Small intestine (tissue), 7 donors: ENCODE data around the gene LAMP1. TPM values are rescaled to one million over a fixed set of nuclear protein-coding genes. Genes with fewer than 3 reads are reported as not detected.

Experiments
- DNase-seq, 2 donors: peaks; one replicate each; pipeline versions ENCODE4 v3.0.0 to v3.0.0-alpha.2; 2013
- FAIRE-seq: peaks from 2 replicates; lab custom pipeline; 2012; peaks lifted over from hg19 to GRCh38; lab: Jason Lieb, UNC
- H3K27ac ChIP-seq, 3 donors: one replicate each; pipeline ENCODE4 v1.5.1; 2013; ENCODE audit warnings: low read length in 2 of 3, mild to moderate bottlenecking in 2 of 3, control low read depth in 1 of 3, inconsistent platforms in 1 of 3, low read depth in 1 of 3, moderate library complexity in 1 of 3
- H3K27me3 ChIP-seq, 3 donors: one replicate each; pipeline ENCODE4 v1.6.1; 2013; ENCODE audit warnings: low read length in 3 of 3, inconsistent platforms in 1 of 3; ENCODE audit not compliant: control insufficient read depth in 3 of 3, insufficient read depth in 3 of 3
- H3K36me3 ChIP-seq, 3 donors: one replicate each; pipeline ENCODE4 v1.6.1; 2013; ENCODE audit warnings: low read length in 3 of 3, inconsistent platforms in 1 of 3, low read depth in 1 of 3, mild to moderate bottlenecking in 1 of 3, moderate library complexity in 1 of 3; ENCODE audit not compliant: control insufficient read depth in 3 of 3, insufficient read depth in 2 of 3
- H3K4me1 ChIP-seq, 3 donors: one replicate each; pipeline ENCODE4 v1.6.1; 2013; ENCODE audit warnings: low read length in 2 of 3, inconsistent platforms in 1 of 3, low read depth in 1 of 3, mild to moderate bottlenecking in 1 of 3, moderate library complexity in 1 of 3; ENCODE audit not compliant: control insufficient read depth in 3 of 3, insufficient read depth in 2 of 3
- H3K4me3 ChIP-seq, 3 donors: one replicate each; pipeline ENCODE4 v1.5.1; 2013; ENCODE audit warnings: low read length in 3 of 3, control low read depth in 1 of 3, inconsistent platforms in 1 of 3, low read depth in 1 of 3, mild to moderate bottlenecking in 1 of 3, moderate library complexity in 1 of 3
- H3K9me3 ChIP-seq, 2 donors: one replicate each; pipeline ENCODE4 v1.6.1; 2013; ENCODE audit warnings: low read depth in 1 of 2, low read length in 1 of 2; ENCODE audit not compliant: control insufficient read depth in 2 of 2, insufficient read depth in 1 of 2
- WGBS, 3 donors: extraction: QIAGEN DNeasy Blood & Tissue Kit; methylation state at CpG; one replicate each; pipeline ENCODE4 v1.1.7; 2013; 5-methylcytosine and 5-hydroxymethylcytosine counted together
- polyA plus RNA-seq, 4 donors: library from polyadenylated mRNA; stranded (reverse) in 3 of 4; unstranded in 1 of 4; fragments of 200-250 nt in 3 of 4; fragments of 120-200 nt in 1 of 4; gene quantifications; one replicate each; pipeline versions ENCODE4 v1.2.1 to v1.2.3, GENCODE V29; 2013
- donor health status: healthy with polysubstance abuse.
- donor health status: control.
- donor health status: control.
- donor health status: Bipolar disorder and iron deficiency.
- donor health status: healthy.

Gene LAMP1
- polyA plus RNA-seq, 4 donors, result 34.0 to 251 (median 79.5) TPM

DNA sequence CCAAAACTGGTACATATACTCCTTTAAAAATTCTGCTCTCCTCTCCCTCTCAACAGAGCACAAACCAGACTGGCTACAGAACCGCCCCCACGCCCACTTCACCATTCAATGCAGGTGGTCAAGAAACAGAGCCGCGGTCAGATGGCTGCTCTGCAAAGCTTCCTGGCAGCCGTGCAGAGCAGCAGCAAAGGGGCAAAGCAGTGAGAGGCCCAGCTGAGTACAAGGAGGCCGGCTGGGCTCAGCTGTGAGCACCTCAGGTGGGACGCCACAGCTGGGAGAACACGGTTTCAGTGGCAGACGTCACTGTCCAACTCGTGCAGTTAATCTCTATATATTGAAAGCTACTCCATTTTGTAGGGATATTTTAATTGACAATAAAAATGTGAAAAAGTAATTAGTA lies 58.6 kb downstream of the LAMP1 start:
- no peaks in the 10 kb centered on the region for H3K27me3 ChIP-seq
- peaks cover 0 to 25% (median 0%) of the 10 kb centered on the region in 3 donors for H3K4me1 ChIP-seq
- no peak for FAIRE-seq
- DNase-seq, result no peak
- no peaks in the 10 kb centered on the region for H3K9me3 ChIP-seq
- H3K36me3 ChIP-seq, result peaks cover 5 to 55% (median 7%) of the 10 kb centered on the region in 3 donors
- WGBS, 3 donors, result 84 to 92% (median 87%) methylated on average over 10 of the region's 10 CpGs
- H3K27ac ChIP-seq, result peak overlapping the region in 1 of 3 donors; percentile 2
- no peak overlapping the region for H3K4me3 ChIP-seq

DNA sequence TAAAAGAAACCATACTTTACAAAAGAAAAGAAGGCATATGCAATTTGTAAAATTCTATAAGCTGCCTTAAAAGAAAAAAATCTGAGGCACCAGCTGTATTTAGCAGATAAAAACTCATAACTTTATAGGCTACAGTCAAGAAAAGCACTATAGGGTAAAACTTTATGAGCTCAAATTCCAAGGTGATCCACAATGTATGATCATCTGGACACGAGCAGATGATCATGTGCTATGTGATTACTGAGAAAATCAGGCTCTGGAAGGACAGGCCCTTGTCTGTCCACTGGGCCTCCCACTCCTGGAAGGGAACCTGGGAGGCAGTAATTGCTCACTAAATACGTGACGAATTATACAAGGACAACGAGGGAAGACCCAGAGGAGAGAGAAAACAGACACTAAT lies 59.6 kb downstream of the LAMP1 start:
- Histone ChIP-seq H3K27ac (peak overlapping the region in 1 of 3 donors; percentile 76), H3K9me3 (no peaks in the 10 kb centered on the region), H3K36me3 (peaks cover 7 to 51% (median 7%) of the 10 kb centered on the region in 3 donors), H3K4me3 (no peak overlapping the region), H3K4me1 (peaks cover 0 to 29% (median 0%) of the 10 kb centered on the region in 3 donors), H3K27me3 (no peaks in the 10 kb centered on the region)
- FAIRE-seq, result no peak
- peak in 1 of 2 donors; percentile 78 for DNase-seq
- WGBS, 3 donors, result 33 to 55% (median 40%) methylated on average over 4 of the region's 4 CpGs

DNA sequence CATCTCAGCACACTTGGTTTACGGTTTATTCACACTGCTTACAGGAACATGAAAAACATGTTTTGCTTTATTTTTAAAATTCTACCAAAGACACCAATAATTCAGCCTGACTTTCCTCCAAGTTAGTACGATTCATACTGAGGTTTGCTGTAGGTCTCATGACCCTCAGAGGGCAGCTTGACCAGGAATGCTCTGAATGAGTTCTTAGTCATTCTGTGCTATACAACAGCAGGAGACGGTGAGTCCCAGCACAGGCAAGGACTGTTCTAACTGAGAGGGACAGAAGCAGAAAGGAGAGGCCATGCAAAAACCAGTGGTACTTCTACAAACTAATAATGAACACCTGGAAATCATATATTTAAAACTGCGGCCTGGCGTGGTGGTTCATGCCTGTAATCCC lies 60.5 kb downstream of the LAMP1 start:
- WGBS, 3 donors, result 91 to 94% (median 92%) methylated on average over 5 of the region's 5 CpGs
- H3K27ac ChIP-seq, result peak overlapping the region in 1 of 3 donors; percentile 22

DNA sequence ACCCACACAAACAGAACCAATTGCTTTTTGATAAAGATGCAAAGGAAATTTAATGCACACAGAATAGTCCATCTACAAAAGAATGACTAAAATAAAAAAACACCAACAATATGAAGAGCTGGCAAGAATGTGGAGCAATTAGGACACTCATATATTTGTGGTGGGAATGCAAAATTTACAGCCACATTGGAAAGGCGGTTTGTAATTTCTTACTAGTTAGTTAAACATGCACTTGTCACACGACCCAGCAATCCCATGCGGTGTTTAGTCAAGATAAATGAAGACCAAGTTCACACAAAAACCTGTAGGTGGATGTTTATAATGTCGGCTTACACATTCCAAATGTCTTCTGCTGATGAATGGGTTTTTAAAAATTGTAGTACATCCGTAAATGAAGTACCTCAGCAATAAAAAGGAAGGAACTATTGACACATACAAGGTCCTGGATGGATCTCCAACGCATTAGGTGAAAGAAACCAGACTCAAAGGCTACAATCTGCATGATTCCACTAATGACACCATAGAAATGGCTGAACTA lies 61.7 kb downstream of the LAMP1 start:
- DNase-seq, result peak in 1 of 2 donors; percentile 57
- no peak for FAIRE-seq
- Histone ChIP-seq H3K4me1 (peaks cover 0 to 30% (median 0%) of the 10 kb centered on the region in 3 donors), H3K9me3 (no peaks in the 10 kb centered on the region), H3K27ac (peak overlapping the region in 1 of 3 donors; percentile 57), H3K36me3 (peaks cover 7 to 37% (median 7%) of the 10 kb centered on the region in 3 donors), H3K4me3 (no peak overlapping the region), H3K27me3 (peaks cover 0 to 3% (median 0%) of the 10 kb centered on the region in 3 donors)
- WGBS, 3 donors, result 66 to 73% (median 66%) methylated on average over 6 of the region's 6 CpGs

More for the DNA sequence above, 60.5 kb downstream of the LAMP1 start:
- H3K9me3 ChIP-seq, result no peaks in the 10 kb centered on the region
- peaks cover 0 to 2% (median 0%) of the 10 kb centered on the region in 3 donors for H3K27me3 ChIP-seq
- H3K4me1 ChIP-seq, result peaks cover 0 to 30% (median 0%) of the 10 kb centered on the region in 3 donors
- H3K4me3 ChIP-seq, result no peak overlapping the region
- DNase-seq, result no peak
- FAIRE-seq, result no peak
- peaks cover 7 to 46% (median 7%) of the 10 kb centered on the region in 3 donors for H3K36me3 ChIP-seq

DNA sequence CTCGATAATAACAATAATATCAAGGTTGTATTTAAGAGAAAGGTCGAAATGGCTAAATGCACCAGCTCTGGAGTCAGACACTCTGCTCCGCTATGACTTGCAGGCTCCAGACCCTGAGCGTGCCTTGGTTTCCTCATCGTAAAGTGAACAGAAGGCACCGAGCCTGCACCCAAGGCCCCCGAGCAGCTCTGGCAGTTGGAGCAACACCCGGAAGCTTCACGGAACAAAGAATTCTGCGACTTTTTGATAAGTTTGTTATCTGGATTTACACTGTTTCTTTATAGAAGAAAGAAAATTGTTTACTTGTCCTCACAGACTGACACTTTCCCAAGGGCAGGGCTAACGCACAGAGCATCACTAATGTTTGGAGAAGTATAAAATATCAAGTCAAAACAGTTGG lies 62.5 kb downstream of the LAMP1 start:
- Histone ChIP-seq H3K27me3 (peaks cover 0 to 3% (median 0%) of the 10 kb centered on the region in 3 donors), H3K36me3 (peaks cover 4 to 31% (median 7%) of the 10 kb centered on the region in 3 donors), H3K4me1 (peaks cover 0 to 30% (median 0%) of the 10 kb centered on the region in 3 donors), H3K27ac (no peak overlapping the region), H3K9me3 (no peaks in the 10 kb centered on the region), H3K4me3 (no peak overlapping the region)
- DNase-seq, result no peak
- no peak for FAIRE-seq
- 83 to 88% (median 86%) methylated on average over 11 of the region's 11 CpGs for WGBS, 3 donors

DNA sequence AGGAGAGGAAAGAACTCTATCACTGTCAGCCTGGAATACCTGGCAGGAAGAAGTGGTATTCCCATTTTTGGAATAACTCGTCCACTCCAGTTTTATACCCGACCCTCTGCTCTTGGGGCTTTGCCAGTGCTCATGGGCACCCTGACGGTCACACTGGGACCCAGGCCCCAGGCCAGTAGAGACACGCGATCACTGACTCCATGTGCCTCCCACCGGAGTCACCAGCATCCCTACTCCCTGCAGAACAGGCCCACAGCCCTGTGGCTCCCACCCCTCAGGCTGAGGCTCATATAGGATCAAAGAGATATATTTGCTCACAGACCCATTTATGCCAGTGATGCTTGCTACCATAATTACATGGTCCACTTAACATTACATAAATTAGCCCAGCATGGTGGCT lies 63.4 kb downstream of the LAMP1 start:
- peaks cover 0 to 25% (median 0%) of the 10 kb centered on the region in 3 donors for H3K4me1 ChIP-seq
- 87 to 94% (median 92%) methylated on average over 6 of the region's 6 CpGs for WGBS, 3 donors
- H3K27me3 ChIP-seq, result peaks cover 0 to 3% (median 0%) of the 10 kb centered on the region in 3 donors
- DNase-seq (no peak), FAIRE-seq (no peak)
- peaks cover 2 to 22% (median 4%) of the 10 kb centered on the region in 3 donors for H3K36me3 ChIP-seq
- H3K9me3 ChIP-seq, result peaks cover 0 to 4% of the 10 kb centered on the region in 2 donors
- H3K27ac ChIP-seq, result no peak overlapping the region
- H3K4me3 ChIP-seq, result no peak overlapping the region

DNA sequence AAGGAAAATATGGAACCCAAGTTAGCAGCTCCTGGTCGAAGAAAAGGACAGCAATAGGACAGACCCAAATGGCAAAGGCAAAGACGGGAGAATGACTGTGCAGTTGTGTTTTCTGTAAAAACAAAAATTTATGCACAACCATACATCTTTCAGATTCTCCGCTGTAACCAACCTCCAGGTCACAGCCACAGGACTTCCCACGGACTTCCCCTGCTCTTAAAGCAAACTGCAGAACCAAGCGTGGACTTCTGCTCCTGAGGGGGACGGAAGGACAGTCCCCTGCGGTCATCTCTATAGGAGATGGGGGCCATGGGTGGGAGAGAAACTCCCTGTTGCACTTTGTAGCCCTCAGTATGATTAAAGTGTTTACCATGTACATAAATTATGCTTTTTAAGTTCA lies 64.4 kb downstream of the LAMP1 start:
- H3K36me3 ChIP-seq, result peaks cover 0 to 18% (median 4%) of the 10 kb centered on the region in 3 donors
- H3K27ac ChIP-seq, result no peak overlapping the region
- DNase-seq (no peak), FAIRE-seq (no peak)
- peaks cover 0 to 3% (median 0%) of the 10 kb centered on the region in 3 donors for H3K27me3 ChIP-seq
- H3K4me1 ChIP-seq, result peaks cover 0 to 25% (median 0%) of the 10 kb centered on the region in 3 donors
- 60 to 76% (median 63%) methylated on average over 7 of the region's 7 CpGs for WGBS, 3 donors
- H3K9me3 ChIP-seq, result peaks cover 0 to 4% of the 10 kb centered on the region in 2 donors
- H3K4me3 ChIP-seq, result no peak overlapping the region

DNA sequence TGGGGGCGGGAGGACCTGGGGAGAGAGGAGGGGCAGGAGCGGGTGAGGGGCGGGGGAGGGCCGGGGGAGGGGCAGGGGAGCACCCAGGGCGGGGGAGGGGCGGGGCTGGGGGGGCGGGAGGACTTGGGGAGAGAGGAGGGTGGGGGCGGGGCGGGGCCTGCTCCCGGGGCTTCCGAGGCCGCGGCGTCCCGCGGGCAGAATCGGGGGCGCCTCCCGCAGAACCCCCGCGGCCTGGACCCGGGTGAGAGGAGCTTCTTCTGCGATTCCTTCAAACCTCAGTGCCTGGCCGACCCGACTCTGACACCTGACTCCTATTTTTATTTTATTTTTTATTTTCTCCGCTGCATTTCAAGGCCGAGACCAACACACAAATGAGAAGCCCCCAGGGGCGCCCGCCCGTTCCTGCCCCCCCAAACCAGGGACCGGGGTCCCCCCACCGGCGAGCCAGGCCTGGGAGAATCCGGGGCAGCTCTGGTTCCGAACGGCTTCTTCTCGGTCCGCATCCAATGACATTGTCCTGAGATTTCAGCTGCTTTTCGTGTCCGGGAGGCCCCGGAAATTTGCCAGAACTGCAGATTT lies 67.4 kb downstream of the LAMP1 start:
- Histone ChIP-seq H3K4me3 (peak overlapping the region in 1 of 3 donors; percentile 44), H3K9me3 (peaks cover 0 to 4% of the 10 kb centered on the region in 2 donors), H3K4me1 (peaks cover 0 to 12% (median 0%) of the 10 kb centered on the region in 3 donors), H3K27ac (peak overlapping the region in 1 of 3 donors; percentile 51), H3K36me3 (peaks cover 0 to 16% (median 4%) of the 10 kb centered on the region in 3 donors), H3K27me3 (peaks cover 0 to 3% (median 0%) of the 10 kb centered on the region in 3 donors)
- 15 to 37% (median 26%) methylated on average over 19 to 36 of the region's 41 CpGs for WGBS, 3 donors
- peak in 1 of 2 donors; percentile 41 for DNase-seq
- FAIRE-seq, result no peak
